ENCODE data around the gene AAGAB.

The AAGAB gene

DNA sequence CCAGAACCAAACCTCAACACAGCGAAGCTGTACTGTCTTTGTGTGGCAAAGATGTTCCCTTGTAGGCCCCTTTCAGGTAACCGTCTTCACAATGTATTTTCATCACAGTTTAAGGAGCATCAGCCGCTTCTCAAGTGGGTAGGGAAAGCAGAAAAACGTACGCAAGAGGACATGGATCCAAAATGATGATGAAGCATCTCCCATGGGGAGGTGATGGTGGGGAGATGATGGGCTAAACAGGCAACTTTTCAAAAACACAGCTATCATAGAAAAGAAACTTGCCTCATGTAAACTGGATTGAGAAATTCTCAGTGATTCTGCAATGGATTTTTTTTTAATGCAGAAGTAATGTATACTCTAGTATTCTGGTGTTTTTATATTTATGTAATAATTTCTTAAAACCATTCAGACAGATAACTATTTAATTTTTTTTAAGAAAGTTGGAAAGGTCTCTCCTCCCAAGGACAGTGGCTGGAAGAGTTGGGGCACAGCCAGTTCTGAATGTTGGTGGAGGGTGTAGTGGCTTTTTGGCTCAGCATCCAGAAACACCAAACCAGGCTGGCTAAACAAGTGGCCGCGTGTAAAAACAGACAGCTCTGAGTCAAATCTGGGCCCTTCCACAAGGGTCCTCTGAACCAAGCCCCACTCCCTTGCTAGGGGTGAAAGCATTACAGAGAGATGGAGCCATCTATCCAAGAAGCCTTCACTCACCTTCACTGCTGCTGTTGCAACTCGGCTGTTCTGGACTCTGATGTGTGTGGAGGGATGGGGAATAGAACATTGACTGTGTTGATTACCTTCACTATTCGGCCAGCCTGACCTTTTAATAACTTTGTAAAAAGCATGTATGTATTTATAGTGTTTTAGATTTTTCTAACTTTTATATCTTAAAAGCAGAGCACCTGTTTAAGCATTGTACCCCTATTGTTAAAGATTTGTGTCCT, 60.0 kb downstream of the AAGAB start:
- H3K4me3 ChIP-seq (ENCODE audit: low read depth, low read length): no peak overlapping the region
- no peak for DNase-seq (ENCODE audit: low read depth)
- no peak for TF ChIP-seq CTCF (IDR thresholded peaks at IDR 0.05; ENCODE audit: low read depth, low read length, missing control alignments)

DNA sequence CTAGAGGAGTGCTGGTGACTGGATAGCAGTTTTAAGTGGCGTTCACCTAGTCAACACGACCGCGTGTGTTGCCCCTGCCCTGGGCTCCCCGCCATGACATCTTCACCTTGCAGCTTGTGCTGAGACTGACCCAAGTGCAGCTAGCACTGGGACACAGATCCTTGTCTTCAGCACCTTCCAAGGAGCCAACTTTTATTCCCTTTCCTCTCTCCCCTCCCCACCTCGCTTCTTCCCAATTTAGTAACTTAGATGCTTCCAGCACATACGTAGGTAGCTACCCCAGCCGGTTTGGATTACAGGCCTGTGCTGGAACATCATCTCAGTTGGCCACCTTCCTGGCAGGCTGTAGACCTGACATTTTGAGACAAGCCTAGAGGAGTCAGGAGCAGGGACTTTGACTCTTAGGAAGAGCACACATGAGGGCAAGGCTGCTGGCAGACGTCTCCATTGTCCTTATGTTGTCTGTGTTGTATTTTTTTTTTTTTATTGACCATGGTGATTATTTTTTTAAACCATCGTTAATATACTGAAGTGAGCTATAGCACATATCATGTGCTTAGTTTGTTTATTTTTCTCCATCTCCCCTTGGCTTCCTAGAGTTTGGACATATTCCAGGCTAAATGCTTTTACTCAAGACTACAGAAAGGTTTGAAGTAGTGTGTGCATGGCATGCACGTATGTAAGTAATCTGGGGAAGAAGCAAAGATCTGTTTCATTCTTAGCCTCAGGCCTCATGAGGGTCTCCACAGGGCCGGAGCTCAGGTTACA, 61.1 kb downstream of the AAGAB start:
- TF ChIP-seq CTCF (IDR thresholded peaks at IDR 0.05; ENCODE audit: low read depth, low read length, missing control alignments): no peak
- no peak for DNase-seq (ENCODE audit: low read depth)
- H3K4me3 ChIP-seq (ENCODE audit: low read depth, low read length): no peak overlapping the region

- DNase-seq (ENCODE audit: low read depth): no peak
- no peak overlapping the region for H3K4me3 ChIP-seq (ENCODE audit: low read depth, low read length)
- no peak for TF ChIP-seq CTCF (IDR thresholded peaks at IDR 0.05; ENCODE audit: low read depth, low read length, missing control alignments)
These were observed 62.2 kb downstream of the AAGAB start for GRCh38 chr15:67192185-67192820.

DNA sequence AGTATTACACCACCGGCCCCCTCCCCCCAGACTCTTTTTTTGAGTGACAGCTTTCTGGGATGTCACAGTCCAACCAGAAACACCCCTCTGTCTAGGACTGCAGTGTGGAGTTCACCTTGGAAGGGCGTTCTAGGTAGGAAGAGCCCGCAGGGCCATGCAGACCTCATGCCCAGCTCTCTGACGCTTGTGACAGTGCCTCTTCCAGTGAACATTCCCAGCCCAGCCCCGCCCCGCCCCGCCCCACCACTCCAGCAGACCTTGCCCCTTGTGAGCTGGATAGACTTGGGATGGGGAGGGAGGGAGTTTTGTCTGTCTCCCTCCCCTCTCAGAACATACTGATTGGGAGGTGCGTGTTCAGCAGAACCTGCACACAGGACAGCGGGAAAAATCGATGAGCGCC, 63.6 kb downstream of the AAGAB start:
- DNase-seq (ENCODE audit: low read depth): no peak
- H3K4me3 ChIP-seq (ENCODE audit: low read depth, low read length): no peak overlapping the region
- no peak for TF ChIP-seq CTCF (IDR thresholded peaks at IDR 0.05; ENCODE audit: low read depth, low read length, missing control alignments)

DNA sequence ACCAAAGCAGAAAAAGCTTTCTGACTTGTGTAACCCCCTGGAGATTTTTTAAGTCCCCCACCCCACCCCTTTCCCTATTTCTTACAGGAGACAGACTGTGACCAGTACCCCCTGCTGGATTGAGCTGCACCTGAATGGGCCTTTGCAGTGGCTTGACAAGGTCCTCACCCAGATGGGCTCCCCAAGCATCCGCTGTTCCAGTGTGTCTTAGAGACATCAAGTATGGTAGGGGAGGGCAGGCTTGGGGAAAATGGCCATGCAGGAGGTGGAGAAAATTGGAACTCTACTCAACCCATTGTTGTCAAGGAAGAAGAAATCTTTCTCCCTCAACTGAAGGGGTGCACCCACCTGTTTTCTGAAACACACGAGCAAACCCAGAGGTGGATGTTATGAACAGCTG, 64.1 kb downstream of the AAGAB start:
- TF ChIP-seq CTCF (IDR thresholded peaks at IDR 0.05; ENCODE audit: low read depth, low read length, missing control alignments): no peak
- H3K4me3 ChIP-seq (ENCODE audit: low read depth, low read length): no peak overlapping the region
- DNase-seq (ENCODE audit: low read depth): no peak

DNA sequence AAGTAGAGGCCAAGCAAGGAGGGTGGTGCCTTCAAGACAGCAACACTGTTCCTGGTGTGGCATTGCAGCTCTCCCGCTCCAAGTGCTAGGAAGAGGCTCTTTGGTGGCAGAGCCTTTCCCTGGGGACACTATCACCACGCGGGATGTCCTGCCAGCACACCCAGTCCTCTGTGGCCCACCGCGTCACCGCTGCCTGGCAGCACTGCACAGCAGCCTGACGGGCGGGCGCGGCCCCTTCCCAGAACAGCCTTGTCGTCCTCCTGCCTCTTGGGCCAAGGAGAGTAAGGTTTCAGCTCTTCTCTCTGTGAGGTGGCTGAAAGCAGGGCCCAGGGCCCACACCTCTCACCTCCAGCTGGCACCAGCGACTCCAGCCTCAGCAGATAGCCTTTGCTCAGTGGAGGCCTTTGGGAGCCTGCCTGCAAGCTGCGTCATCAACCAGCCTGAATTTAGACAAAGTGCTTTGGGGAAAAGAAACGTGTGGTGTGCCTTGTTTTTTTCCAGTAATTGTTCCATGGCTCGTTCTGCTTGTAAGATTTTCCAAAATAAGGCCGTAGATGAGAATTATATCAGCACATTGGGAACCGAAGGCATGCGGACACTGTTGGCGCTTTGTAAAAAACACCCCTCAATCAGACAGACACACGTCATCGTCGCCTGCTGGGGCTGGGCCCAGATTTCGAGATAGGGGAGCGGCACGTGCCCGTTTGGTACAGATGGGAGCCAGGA, 65.0 kb downstream of the AAGAB start:
- TF ChIP-seq CTCF (IDR thresholded peaks at IDR 0.05; ENCODE audit: low read depth, low read length, missing control alignments): no peak
- no peak for DNase-seq (ENCODE audit: low read depth)
- no peak overlapping the region for H3K4me3 ChIP-seq (ENCODE audit: low read depth, low read length)
